Activated naive CD8-positive, alpha-beta T cell (primary cell): ENCODE measurements around the gene KRT14.
"Not testable (repeated sequence)": the region's sequence is repeated elsewhere in the genome, so short reads cannot be mapped to it uniquely, and the experiment has no call there.

Experiments
- H3K27ac Mint-ChIP-seq: one replicate; pipeline ENCODE4 v1.8.0; 2021; ENCODE audit warnings: mixed read lengths
- H3K27me3 Mint-ChIP-seq: one replicate; pipeline ENCODE4 v1.8.0; 2021; ENCODE audit warnings: mixed read lengths
- H3K36me3 Mint-ChIP-seq: one replicate; pipeline ENCODE4 v1.8.0; 2021; ENCODE audit warnings: mixed read lengths
- H3K4me1 Mint-ChIP-seq: one replicate; pipeline ENCODE4 v1.8.0; 2021; ENCODE audit warnings: low read depth, mixed read lengths
- H3K4me3 Mint-ChIP-seq: one replicate; pipeline ENCODE4 v1.8.0; 2021; ENCODE audit warnings: mild to moderate bottlenecking, mixed read lengths
- H3K9me3 Mint-ChIP-seq: one replicate; pipeline ENCODE4 v1.8.0; 2021; ENCODE audit warnings: low read depth, mixed read lengths

The KRT14 gene

DNA sequence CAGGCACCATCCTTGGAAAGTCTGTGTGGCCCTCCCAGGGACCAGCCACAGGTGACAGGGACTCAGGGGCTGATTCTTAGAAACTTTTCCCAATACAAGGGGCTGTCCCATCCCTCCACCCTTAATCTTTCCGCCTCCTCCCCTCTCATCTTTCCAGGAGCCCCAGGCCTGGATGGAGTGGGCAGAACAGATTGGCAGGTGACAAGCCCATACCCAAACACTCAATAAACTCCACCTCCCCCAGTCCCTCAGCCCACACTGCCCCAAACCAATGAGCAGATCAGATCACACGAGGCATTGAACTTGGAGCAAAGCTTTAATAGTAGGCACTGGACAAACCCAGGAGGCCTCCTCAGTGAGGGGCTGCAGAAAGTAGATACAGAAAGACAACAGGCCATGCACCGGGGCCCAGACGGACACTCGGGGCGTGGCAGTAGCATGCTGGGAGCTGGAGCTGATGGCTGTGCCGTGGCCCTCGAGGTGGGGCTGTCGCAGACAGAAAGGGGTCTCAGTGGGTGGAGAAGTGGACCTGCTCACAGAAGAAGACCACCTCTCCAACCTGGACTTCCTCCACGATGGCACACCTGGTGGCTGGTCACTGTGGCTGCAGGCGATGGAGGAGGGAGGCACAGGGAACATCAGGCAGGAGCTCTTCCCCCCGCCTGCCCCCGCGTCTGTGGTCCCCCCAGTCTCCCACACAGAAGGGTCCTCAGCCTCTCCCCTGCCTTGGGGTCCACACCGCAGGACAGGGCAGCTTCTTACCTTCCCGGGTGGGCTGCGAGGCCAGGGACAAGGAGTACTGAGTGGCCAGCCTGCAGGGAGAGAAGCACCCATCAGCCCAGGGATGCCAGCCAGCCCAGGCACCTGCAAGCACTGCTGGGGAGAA lies 39.6 kb upstream of the KRT14 start:
- not testable (repeated sequence) for H3K4me1 Mint-ChIP-seq, H3K9me3 Mint-ChIP-seq, H3K27ac Mint-ChIP-seq, H3K27me3 Mint-ChIP-seq, H3K4me3 Mint-ChIP-seq, H3K36me3 Mint-ChIP-seq

DNA sequence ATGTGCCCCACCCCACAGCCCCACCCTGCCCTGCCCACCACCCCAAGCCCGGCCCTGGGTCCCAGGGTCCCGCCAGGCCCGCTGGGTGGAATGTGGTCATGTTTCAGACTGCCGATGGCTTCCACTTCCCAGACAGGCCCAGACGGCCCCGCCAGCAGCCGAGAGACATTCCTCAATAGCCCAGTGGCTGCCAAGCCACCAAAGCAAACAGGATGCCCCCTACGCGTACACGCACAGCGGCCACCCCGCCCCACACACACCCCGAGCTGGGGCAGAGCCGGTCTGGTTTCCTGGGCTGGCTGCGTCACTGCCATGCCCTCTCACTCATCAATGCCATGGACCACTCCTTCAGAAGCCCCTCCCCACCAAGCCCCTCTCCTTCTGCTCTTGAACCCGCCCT lies 38.9 kb upstream of the KRT14 start:
- H3K27ac Mint-ChIP-seq, result no peak overlapping the region

DNA sequence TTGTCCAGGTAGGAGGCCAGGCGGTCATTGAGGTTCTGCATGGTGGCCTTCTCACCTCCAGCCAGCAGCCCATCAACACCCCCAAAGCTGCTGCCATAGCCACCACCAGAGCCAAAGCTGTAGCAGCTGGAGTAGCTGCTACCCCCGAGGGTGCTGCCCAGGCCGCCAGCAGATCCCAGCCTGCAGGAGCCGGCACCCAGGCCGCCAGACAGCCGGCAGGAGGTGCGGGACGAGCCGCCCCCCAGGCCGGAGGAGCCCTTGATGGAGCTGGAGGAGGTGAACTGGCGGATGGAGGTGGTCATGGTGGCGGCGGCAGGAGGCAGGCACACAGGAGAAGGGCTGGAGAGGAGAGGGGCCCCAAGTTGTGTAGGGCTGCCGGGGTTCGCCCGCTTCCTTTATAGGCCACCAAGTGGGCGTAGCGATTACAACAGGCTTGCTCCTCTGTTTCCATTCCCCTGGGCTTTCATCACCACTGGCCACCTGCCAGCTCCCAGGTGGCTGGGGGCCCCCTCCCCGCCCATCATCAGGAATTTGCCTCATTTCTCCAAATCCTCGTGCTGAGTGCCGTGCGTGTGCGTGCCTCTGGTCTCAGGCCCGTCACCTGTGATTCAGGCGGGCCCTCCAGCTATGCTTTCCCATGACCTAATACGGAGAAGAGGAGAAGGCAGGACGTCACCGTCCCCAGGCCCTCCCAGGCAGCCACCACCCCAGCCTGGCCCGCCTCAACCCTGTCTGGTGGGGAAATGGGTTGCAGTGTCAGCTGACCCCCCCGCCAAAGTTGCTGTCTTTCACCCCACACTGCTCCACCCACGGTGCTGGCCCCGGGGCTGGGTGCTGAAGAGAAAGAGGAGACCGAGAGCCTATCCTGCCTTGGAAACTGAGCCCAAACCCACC lies 37.8 kb upstream of the KRT14 start, which contains the start of gene KRT17:
Gene KRT17 (minus strand): TSS at position 368 of the 894 bp plus-strand sequence. CDS start 66 bp downstream, at position 302.
- Mint-ChIP-seq H3K4me1 (no peaks in the 10 kb centered on the region), H3K36me3 (no peaks in the 10 kb centered on the region), H3K27ac (no peak within 1 kb of the TSS), H3K4me3 (no peak within 1 kb of the TSS), H3K9me3 (no peaks in the 10 kb centered on the region), H3K27me3 (peaks cover 6% of the 10 kb centered on the region)

More for the DNA sequence above, 38.9 kb upstream of the KRT14 start:
- Mint-ChIP-seq H3K4me1 (no peaks in the 10 kb centered on the region), H3K27me3 (peaks cover 2% of the 10 kb centered on the region), H3K4me3 (no peak overlapping the region), H3K36me3 (no peaks in the 10 kb centered on the region), H3K9me3 (no peaks in the 10 kb centered on the region)

DNA sequence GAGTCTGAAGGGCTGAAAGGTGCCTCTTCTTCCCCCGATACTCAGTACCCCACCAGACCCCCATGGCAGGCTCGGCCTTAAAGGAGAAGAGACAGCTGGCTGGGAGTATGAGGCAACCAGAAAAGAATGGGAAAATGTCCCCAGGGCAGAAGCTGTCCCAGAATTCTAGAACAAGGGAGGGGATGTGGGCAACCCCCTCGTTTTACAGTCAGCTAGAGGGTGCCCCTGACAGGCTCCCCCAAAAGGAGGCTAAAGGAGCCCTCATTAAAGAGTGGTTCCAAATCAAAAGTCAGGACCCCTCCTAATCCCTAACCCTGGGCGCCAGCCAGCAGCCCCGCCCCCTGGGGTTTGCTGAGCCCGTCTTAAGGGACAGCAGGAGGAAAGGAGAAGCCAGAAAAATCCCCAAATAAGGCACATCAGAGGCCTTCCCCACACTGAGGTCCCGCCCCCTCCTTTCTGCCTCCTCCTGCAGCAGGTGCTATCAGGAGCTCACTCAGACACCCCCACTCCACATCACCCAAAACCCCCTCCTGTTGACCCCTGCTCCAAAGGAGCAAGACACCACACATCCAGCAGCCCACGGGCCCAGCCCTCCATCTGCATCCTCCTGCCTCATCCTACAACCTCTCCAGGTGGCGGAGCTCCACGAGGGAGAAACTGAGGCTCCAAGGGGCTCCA lies 36.6 kb upstream of the KRT14 start:
- not testable (repeated sequence) for H3K27me3 Mint-ChIP-seq, H3K36me3 Mint-ChIP-seq, H3K4me3 Mint-ChIP-seq, H3K9me3 Mint-ChIP-seq, H3K27ac Mint-ChIP-seq, H3K4me1 Mint-ChIP-seq

DNA sequence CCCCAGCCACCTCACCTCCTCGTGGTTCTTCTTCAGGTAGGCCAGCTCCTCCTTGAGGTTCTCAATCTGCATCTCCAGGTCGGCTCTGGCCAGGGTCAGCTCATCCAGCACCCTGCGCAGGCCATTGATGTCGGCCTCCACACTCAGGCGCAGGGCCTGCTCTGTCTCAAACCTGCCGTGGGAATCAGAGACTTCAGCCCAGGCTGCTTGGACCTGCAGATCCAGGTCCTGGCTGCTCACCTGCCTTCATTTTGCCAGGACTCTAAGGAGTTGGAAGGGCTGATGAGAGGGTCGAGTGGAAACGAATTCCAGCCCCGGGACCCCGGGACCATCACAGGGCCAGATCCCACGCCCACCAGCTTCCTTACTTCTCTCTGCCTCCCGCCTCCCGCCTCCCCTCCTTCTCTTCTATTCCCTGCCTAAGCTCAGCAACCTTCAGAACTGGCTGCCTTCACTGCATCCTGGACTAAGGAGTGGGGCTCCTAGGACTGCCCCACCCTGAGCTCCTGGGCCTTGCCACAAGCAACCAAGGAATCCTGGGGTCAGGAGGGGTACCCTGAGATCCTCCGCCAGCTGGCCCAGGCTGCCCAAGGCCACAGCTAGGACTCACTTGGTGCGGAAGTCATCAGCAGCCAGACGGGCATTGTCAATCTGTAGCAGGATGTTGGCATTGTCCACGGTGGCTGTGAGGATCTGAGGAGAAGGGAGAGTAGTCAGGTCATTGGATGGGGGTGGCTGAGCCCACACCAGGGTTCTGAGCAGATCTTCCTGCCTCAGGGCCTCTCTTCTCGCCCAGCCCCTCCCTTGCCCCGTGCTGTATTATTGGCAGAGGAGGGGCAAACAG lies 35.9 kb upstream of the KRT14 start:
- not testable (repeated sequence) for H3K27me3 Mint-ChIP-seq, H3K36me3 Mint-ChIP-seq, H3K9me3 Mint-ChIP-seq, H3K4me1 Mint-ChIP-seq, H3K4me3 Mint-ChIP-seq, H3K27ac Mint-ChIP-seq

DNA sequence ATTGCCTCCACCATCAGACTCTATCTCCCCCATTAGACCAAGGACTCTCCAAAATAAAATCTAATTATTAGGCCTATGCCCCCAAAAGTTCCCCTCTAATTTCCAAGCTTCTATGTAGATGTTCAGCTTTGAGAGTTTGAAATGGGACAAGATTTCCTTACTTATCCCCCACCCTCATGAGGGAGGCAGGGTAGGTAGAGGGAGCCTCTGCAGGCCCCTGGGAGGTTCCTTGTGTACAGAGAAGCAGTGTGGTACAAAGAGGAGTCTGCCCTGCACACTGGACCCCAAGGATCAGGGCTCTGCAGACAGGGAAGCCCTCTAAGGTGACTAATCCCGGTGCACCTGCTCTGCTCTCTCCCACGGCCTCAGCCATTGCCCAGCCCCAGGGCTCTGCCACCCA lies 35.2 kb upstream of the KRT14 start:
- Mint-ChIP-seq H3K9me3 (no peaks in the 10 kb centered on the region), H3K27me3 (peaks cover 3% of the 10 kb centered on the region), H3K4me3 (no peak overlapping the region), H3K27ac (no peak overlapping the region), H3K36me3 (no peaks in the 10 kb centered on the region), H3K4me1 (no peaks in the 10 kb centered on the region)

DNA sequence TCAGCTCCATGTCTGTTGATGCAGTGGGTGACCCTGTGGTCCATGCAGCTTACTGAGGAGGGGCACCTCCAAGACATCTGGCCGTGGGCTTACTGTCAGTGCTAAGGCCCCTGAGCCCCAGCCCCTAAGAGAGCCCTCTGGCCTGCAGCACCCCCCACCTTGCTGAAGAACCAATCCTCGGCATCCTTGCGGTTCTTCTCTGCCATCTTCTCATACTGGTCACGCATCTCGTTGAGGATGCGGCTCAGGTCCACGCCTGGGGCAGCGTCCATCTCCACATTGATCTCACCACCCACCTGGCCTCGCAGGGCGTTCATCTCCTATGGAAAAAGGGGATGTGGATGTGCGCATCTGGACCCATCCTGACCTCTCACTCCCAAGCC lies 34.7 kb upstream of the KRT14 start:
- H3K4me3 Mint-ChIP-seq, H3K27me3 Mint-ChIP-seq, H3K27ac Mint-ChIP-seq, H3K36me3 Mint-ChIP-seq, H3K9me3 Mint-ChIP-seq, H3K4me1 Mint-ChIP-seq: not testable (repeated sequence)

DNA sequence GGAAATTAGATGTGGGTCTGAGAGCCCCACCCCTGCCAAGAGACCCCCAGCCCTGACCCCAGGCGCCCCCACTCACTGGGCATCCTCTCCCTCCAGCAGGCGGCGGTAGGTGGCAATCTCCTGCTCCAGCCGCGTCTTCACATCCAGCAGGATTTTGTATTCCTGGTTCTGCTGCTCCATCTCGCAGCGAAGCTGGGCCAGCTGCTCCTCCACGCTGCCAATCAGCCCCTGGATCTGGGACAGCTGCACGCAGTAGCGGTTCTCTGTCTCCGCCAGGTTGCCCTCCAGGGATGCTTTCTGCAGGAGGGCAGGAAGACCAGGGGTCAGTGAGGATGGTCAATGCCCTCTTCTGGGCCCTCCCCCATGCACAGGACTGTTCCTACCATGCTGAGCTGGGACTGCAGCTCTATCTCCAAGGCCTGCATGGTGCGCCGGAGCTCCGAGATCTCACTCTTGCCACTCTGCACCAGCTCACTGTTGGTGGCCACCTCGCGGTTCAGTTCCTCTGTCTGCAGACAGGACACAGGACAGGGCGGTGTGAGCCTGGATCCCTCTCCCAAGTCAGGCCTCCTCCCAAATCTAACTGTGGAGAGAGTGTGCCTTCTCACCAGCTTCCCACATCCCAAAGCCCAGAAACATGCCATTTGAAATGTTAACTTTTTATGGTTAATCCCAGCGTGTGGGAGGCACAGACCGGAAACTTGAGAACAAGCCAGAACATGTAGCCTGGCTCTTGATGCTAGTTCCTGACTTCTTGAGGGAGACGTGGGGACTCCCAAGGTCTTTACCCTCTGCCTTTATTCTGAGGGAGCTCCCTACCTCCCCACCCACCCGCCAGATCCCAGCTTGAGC lies 34.1 kb upstream of the KRT14 start:
- peaks cover 3% of the 10 kb centered on the region for H3K27me3 Mint-ChIP-seq

DNA sequence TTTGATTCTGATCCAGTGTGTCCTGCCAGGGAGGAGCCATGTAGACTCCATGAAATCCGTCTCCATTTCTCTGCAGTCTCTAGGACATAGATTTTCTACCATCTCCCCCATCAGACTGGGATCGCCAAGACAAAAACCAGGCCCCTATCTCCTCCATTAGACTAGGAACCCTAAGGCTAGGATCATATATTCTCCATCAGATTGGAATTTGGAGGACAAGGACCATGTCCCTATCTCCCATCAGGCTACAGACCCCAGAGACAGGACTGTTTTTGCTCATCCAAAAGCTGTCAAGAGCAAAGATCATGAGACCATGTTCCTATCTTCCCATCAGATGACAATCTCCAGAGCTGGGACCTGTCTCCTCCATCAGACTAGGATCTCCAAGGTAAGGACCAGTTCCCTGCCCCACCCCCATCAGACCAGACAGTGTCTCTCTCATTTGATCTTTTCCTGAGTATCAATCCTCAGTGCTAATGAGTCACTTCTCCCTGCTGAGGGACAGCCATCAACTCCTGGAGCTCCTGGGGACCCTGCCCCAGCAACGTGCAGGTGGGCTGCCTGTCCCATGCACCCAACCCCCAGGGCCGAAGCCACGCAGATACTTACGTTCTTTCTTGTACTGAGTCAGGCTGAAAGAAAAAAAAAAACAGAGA lies 33.4 kb upstream of the KRT14 start:
- H3K9me3 Mint-ChIP-seq, H3K36me3 Mint-ChIP-seq, H3K4me1 Mint-ChIP-seq, H3K4me3 Mint-ChIP-seq, H3K27me3 Mint-ChIP-seq, H3K27ac Mint-ChIP-seq: not testable (repeated sequence)

More for the DNA sequence above, 34.1 kb upstream of the KRT14 start:
- Mint-ChIP-seq H3K27ac (no peak overlapping the region), H3K4me1 (no peaks in the 10 kb centered on the region), H3K36me3 (no peaks in the 10 kb centered on the region), H3K9me3 (no peaks in the 10 kb centered on the region), H3K4me3 (no peak overlapping the region)

DNA sequence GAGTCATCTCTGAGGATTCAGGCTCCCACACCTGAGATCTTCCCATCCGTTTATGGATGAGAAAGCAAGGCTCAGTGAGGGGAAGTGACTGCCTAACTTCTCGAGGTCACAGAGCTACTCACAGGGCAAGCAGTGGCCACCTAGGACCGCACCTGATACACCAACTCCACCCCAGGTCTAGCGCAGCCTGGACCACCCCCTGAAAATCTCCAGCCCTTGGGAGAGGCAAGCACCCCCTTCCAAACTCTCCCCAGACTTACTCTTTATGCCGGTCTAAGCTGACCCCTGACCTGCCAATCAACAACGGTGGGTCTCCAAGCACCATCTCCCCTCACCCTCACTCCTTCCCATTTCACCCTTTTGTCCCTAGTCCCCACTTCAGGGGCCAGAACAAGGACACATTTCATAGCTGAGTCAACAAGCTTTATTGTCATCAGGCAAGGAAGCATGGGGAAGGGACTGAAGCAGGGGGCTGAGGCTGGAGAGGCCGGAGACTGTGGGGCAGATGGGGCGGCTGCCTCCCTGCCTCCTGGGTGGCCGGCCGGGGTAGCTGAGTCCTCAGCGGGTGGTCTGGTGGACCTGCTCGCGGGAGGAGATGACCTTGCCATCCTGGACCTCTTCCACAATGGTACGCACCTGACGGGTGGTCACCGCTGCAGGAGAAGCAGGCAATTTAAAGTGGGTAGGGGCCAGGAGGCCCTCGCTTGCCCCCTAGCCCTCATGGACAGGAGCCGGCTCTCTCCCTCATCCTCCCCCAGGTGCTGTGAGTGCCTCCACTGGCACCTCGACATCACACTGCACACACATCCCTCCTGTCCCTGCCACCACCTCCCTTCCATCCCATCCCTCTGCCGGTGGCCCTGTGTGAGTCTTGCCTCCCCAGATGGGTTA lies 32.6 kb upstream of the KRT14 start:
- Mint-ChIP-seq H3K27me3 (peaks cover 5% of the 10 kb centered on the region), H3K27ac (no peak overlapping the region), H3K9me3 (no peaks in the 10 kb centered on the region), H3K4me3 (no peak overlapping the region), H3K36me3 (no peaks in the 10 kb centered on the region), H3K4me1 (no peaks in the 10 kb centered on the region)

DNA sequence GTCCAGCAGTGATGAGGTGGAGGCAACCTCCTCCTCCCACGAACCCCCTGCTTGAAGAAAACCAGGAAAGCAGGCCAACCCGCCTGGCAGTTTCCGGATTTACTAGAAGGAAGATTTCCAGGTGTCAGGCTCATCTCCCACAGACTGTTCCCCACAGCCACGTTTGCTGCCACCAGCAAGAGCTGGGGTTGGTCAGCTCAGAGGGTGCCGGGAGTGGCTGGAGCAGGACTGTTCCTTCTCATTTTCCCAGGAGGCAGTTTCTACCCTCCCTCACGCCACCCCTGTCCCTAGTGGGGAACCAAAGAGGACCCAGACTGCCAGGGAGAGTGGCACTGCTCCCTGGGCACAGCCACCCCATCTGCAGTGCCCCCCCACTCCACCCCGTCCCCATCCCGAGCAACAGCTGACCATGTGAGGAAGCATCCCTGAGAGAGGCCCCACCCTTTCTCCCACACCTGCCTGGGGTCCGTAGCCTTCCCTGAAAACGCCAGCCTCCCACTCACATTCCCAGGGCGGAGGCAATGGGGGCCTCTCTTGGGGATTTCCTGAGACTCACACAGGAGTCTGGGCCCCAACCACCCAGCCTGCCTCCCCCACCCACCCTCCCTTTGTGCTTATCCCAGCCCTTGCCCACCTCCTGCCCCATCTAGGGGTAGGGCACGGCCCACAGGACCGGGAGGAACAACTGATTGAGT lies 31.8 kb upstream of the KRT14 start:
- no peaks in the 10 kb centered on the region for H3K36me3 Mint-ChIP-seq
- no peak overlapping the region for H3K27ac Mint-ChIP-seq
- H3K27me3 Mint-ChIP-seq, result peaks cover 5% of the 10 kb centered on the region
- H3K4me1 Mint-ChIP-seq, result no peaks in the 10 kb centered on the region
- no peak overlapping the region for H3K4me3 Mint-ChIP-seq
- H3K9me3 Mint-ChIP-seq, result no peaks in the 10 kb centered on the region

DNA sequence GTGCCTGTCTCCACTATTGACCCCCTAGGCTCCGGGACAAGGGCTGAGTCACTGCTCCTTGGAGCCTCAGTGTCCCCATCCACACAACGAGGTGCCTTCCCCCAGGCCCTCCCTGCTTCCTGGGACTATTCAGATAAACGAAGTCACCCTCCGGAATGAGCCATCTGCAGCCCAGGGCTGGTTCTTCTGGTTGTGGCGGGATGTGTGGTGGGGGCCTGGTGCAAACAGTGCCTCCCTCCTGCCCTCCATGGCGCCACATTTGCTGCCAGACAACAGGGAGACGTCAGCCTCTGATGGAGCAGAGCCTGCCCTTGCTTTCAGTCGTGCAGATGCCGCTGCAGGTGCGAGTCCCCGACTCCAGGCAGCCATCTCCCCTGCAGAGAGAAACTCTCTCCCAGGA lies 31.0 kb upstream of the KRT14 start:
- Mint-ChIP-seq H3K27ac (no peak overlapping the region), H3K4me1 (no peaks in the 10 kb centered on the region), H3K27me3 (peaks cover 5% of the 10 kb centered on the region), H3K9me3 (no peaks in the 10 kb centered on the region), H3K4me3 (no peak overlapping the region), H3K36me3 (no peaks in the 10 kb centered on the region)
